Ovary (tissue), 3 donors: ENCODE results near the gene CDSN.

Experiments used
- CTCF ChIP-seq, 3 donors: fragments of 450-650 bp in 2 of 3; fragments of 200-600 bp in 1 of 3; IDR thresholded peaks; one replicate each; pipeline versions ENCODE4 v1.5.1 to v1.8.0; 2016 to 2022; ENCODE audit warnings: antibody characterized with exemption in 3 of 3, mild to moderate bottlenecking in 1 of 3
- EP300 ChIP-seq: sonication (generic); formaldehyde crosslinking; IDR thresholded peaks from one replicate; pipeline ENCODE4 v1.6.1; 2017; ENCODE audit warnings: antibody characterized with exemption
- POLR2A ChIP-seq: fragments of 450-650 bp; IDR thresholded peaks from one replicate; pipeline ENCODE4 v1.6.1; 2017; ENCODE audit warnings: antibody characterized with exemption, mild to moderate bottlenecking, moderate library complexity
- donor health status: DM: no; HTN: no; CAD: no.

- TF ChIP-seq CTCF (IDR thresholded peaks at IDR 0.05) (no peak), POLR2A (no peak), EP300 (no peak)
Observed at GRCh38 chr6:31125162-31125561, 4.9 kb upstream of the CDSN start.
